GM21423 (cell line): ENCODE data around the gene SMCR8.
A peak's percentile ranks its signal among the peaks of the same experiment; 100 is the strongest.
"Not testable (repeated sequence)": the region's sequence is repeated elsewhere in the genome, so short reads cannot be mapped to it uniquely, and the experiment has no call there.

Experiments used
- ATAC-seq: cut with Tn5 transposase; IDR thresholded peaks from one replicate; pipeline ENCODE4 v1.9.1; 2021; ENCODE audit warnings: mild to moderate bottlenecking, moderate library complexity; ENCODE audit not compliant: unreplicated experiment

The SMCR8 gene

DNA sequence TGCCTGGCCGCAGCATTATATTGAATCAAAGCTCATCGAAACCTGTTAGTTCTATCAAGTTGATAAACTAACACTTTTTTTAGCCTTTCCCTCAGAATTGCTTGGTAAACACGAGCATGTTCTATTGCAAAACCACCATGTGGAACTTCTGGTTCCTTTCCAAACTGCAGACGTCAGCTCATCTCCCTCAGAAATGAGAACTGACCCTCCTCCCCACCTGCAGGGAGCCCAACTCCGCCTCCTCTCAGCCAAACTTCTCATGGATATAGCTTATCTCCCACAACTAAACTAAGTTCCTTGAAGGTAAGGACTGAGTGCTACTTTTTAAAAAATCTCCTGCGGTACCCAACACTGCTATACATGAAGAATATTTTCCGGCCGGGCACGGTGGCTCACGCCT lies 41.5 kb downstream of the SMCR8 start:
- no peak for ATAC-seq

DNA sequence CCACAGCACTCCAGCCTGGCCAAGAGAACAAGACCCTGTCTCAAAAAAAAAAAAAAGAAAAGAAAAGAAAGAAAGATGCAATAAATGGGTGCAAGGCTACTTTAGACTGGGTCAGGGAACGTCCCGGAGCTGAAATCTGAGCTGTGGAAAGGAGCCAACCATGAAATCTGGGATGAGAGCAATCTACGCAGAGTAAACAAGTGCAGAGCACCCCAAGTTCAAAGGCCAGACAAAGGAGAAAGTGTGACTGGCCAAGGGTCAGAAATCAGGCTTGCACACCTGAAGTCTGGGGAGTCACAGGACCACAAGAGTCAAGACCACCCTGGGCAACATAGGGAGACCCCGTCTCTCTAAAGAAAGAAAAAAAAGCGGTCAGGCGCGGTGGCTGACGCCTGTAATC lies 45.4 kb downstream of the SMCR8 start:
- no peak for ATAC-seq

DNA sequence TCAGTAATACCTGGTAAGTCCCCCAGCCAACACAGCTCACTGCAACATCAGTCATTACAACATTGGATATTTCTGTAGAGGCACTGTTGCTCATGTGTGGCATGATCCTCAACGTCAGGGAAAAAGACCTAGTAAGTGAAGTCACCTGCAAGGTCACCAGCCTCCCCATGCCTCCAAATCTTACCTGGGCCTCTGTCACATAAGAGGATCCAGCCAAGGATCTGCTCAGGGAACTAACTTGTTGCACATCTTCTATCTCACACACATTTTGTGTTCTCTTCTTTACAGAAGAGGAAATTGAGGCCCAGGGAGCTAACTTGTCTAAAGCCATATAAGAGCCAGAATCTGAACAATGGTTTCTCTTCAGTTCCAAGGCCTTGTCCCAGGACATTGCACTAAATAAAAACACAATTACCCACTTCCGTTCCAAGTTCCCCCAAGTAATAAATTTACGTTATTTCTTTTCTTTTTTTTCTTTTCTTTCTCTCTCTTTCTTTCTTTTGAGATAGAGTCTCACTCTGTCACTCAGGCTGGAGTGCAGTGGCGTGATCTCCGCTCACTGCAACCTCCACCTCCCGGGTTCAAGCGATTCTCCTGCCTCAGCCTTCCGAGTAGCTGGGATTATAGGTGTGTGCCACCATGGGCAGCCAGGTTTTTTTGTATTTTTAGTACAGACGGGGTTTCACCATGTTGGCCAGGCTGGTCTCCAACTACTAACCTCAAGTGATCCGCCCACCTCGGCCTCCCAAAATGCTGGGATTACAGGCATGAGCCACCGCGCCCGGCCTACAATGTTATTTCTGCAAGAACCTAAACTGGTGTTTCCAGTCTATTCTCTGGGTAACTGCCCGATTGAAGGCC lies 47.0 kb downstream of the SMCR8 start:
- no peak for ATAC-seq

DNA sequence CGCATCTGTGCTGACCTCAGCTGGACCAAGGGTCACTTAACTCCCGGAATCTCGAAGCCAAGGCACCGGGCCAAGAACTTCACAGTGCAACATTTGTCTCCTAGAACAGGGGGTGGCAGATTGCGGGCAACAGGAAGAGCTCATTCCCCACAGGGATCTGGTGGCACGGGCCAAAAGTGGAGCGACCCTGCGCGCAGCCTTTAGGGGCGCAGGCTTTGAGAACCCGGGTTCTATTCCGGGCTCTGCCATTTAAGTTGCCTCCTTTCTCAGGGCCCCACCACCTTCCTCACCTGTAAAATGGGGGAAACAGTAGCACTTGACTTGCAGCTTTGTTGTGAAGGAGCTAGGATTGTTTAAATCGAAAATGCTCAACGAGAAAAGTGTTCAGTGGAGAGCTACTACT lies 47.6 kb downstream of the SMCR8 start:
- no peak for ATAC-seq

DNA sequence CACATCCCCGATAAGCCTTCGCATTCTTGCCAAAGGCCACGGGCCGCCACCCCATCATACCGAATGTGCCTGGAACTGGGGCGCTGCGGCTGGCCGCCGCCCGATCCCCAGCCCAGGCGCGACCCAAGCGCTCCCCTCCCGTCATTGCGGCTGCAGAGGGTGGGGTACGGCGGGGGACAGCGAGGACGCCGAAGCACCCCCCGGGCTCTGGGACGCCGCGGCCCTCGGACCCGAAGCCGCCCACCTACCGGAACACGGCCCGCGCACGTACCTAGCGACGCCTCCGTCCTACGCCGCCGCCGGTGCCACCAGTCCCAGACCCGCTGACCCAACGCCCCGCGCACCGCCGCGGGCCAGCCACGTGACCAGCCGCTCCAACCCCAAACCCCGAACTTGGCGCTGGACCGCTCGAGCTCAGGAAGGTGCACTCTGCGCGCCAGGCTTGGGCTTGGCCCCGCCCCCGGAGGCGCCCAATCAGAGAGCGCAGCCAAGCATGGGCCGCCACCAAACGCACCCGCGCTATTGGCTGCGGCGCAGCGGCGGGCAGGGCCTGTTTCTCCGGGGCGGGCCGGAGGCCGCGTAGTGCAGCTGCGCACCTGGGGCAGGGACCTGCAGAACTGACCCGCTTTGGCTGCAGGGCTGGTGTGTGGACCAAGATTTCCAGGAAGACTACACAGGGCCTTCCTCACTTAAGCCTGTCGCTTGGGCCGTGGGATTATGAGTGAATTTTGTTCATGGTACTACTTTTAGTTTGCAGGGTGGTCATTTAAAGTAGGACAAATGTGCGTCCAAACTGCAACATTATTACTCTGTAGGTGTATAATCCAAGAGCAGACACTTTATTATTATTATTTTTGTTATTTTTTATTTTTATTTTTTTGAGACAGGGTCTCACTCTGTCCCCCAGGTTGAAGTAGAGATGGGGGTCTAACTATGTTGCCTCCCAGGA lies 48.3 kb downstream of the SMCR8 start, which contains the start of gene SHMT1:
TSS of gene SHMT1 (minus strand) at position 450 of the 949 bp plus-strand sequence. CDS start 7,569 bp downstream, outside the sequence.
- ATAC-seq = peak; percentile 99

DNA sequence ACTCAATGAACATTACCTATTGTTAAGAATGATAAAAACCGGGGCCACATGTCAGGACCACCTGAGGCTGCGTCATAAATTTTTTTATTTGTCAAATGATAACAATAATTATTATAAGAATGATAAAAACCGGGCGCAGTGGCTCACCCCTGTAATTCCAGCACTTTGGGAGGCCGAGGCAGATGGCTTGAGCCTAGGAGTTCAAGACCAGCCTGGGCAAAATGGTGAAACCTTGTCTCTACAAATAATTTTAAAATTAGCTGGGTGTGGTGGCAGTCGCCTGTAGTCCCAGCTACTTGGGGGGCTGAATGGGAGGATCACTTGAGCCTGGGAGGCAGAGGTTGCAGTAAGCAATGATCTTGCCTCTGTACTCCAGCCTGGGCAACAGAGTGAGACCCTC lies 49.1 kb downstream of the SMCR8 start:
- no peak for ATAC-seq

DNA sequence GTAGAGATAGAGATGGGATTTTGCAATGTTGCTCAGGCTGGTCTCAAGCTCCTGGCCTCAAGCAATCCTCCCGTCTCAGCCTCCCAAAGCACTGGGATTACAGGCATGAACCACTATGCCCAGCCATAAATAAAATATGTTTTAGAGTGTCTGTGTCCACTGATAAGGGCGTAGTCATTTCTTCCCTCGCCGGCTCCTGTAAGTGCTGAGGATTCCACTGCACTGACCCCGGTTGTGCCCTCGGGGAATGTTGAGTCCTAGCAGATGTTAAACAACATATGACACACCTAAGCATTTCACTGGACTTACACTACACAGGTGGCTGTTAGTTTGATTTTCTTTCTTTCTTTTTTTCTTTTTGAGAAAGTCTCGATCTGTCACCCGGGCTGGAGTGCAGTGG lies 53.9 kb downstream of the SMCR8 start:
- no peak for ATAC-seq

DNA sequence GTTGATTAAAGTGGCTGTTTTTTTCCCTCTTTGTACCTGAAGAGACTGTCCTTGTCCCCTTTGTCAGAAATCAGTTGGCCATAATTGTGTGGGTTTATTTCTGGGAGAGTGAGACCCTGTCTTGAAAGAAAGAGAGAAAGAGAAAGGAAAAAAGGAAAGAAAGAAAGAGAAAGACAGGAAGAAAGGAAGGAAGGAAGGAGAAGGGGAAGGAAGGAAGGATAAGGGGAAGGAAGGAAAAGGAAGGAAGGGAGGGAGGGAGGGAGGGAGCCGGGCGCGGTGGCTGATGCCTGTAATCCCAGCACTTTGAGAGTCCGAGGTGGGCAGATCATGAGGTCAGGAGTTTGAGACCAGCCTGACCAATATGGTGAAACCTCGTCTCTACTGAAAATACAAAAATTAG lies 55.7 kb downstream of the SMCR8 start:
- no peak for ATAC-seq

DNA sequence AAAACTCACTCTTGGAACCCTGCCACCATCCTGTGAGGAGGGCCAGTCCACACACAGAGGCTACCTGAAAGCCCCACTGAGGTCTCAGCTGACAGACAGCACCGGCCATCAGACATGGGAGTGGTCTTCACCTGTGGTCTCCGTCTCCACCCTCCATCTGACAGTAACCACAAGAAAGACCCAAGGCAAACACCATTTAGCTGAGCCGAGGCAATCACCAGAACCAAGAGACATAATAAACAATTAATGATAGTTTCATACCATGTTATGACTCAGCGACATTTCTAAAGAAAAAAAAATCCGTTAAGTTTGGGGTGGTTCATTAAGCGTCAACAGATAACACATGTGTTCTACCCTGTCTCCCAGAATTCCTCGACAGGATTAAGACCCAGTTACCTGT lies 56.4 kb downstream of the SMCR8 start:
- ATAC-seq = no peak

DNA sequence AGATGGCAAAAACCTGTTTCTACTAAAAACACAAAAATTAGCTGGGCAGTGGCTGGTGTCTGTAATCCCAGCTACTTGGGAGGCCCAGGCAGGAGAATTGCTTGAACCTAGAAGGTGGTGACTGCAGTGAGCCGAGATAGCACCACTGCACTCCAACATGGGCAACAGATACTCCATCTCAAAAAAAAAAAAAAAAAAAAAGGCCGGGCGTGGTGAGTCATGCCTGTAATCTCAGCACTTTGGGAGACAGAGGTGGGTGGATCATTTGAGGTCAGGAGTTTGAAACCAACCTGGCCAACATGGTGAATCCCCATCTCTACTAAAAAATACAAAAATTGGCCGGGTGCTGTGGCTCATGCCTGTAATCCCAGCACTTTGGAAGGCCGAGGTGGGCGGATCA lies 58.1 kb downstream of the SMCR8 start:
- not testable (repeated sequence) for ATAC-seq

DNA sequence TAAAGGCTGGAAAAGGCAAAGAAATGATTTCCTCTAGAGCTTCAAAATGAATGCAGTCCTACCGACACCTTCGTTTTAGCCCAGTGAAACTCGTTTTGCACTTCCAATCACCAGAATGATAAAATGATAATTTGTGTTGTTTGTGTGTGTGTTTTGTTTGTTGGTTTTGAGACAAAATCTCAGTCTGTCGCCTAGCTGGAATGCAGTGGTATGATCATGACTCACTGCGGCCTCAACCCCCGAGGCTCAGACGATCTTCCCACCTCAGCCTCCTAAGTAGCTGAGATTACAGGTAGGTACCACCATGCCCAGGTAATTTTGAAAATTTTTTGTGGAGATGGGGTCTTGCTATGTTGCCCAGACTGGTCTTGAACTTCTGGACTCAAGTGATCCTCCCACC lies 59.1 kb downstream of the SMCR8 start:
- no peak for ATAC-seq
